Glutamatergic neuron (in vitro differentiated cells): ENCODE results near the gene LIPC. TPM values are rescaled to one million over a fixed set of nuclear protein-coding genes. Genes with fewer than 3 reads are reported as not detected.

Experiments
- DNase-seq: peaks from one replicate; pipeline ENCODE4 v3.0.0; 2022
- H3K27ac Mint-ChIP-seq: one replicate; pipeline ENCODE4 v1.8.0; 2020; ENCODE audit warnings: mild to moderate bottlenecking, mixed read lengths, inconsistent platforms; ENCODE audit not compliant: unreplicated experiment
- H3K27me3 Mint-ChIP-seq: one replicate; pipeline ENCODE4 v1.8.0; 2020; ENCODE audit warnings: mild to moderate bottlenecking, moderate library complexity, mixed read lengths, inconsistent platforms; ENCODE audit not compliant: unreplicated experiment
- H3K36me3 Mint-ChIP-seq: one replicate; pipeline ENCODE4 v1.8.0; 2020; ENCODE audit warnings: mild to moderate bottlenecking, mixed read lengths, inconsistent platforms; ENCODE audit not compliant: unreplicated experiment
- H3K4me1 Mint-ChIP-seq: one replicate; pipeline ENCODE4 v1.8.0; 2020; ENCODE audit warnings: mild to moderate bottlenecking, low read depth, mixed read lengths, inconsistent platforms; ENCODE audit not compliant: unreplicated experiment
- H3K4me3 Mint-ChIP-seq: one replicate; pipeline ENCODE4 v1.8.0; 2020; ENCODE audit warnings: mild to moderate bottlenecking, mixed read lengths, inconsistent platforms; ENCODE audit not compliant: unreplicated experiment
- H3K9me3 Mint-ChIP-seq: one replicate; pipeline ENCODE4 v1.8.0; 2020; ENCODE audit warnings: mild to moderate bottlenecking, moderate library complexity, mixed read lengths, inconsistent platforms; ENCODE audit not compliant: unreplicated experiment
- total RNA-seq: library from RNA; stranded (reverse); fragmentation: NEBNext Ultra II Directional; extraction: Animal tissue kit (Norgen Biotek cat#: 25700); gene quantifications from one replicate; pipeline ENCODE4 v1.2.1, GENCODE V29; 2021; ENCODE audit not compliant: unreplicated experiment
- TF ChIP-seq, protein P1 (sequence below): fragments of 200-600 bp; sonication (generic); IDR thresholded peaks from one replicate; pipeline ENCODE4 v1.5.0; 2021; ENCODE audit not compliant: partially characterized antibody, unreplicated experiment

LIPC gene
- total RNA-seq, 1 donor from 2014 or later = not detected

DNA sequence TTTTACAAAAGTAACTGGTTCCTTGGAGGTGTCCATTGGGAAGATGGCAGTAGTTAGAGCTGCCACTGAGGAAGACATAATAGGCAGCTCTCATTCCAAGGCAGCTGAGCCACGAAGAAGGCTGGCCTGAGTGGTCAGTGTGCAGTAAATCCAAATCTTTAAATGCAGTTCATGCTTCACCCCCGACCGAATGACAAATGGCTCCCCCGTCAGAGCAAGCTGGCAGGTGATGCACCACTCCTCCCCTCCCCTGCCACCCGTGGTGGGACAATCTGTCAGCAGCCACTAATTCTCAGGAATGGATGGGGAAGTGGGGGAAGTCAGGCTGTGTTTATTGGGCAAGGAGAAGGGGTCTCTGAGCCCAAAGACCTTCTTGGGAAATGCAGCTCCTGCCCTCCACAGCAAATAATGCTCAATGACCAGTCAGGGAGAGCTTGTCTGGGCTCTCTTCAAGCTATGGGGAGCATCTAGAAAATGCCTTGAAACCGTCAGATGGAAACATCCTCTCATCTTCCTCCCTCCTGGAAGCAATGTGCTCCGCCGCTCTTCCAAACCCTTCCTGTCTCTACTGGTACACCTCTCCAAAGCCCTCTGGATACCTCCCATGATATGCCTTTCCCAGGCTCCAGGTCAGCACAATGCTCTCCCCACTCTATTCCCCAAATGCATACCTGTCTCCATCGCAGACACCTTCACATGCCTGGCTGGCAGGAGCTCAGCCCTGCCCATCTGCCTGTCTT, 65.4 kb downstream of the LIPC start:
- no peaks in the 10 kb centered on the region for H3K36me3 Mint-ChIP-seq
- no peak for DNase-seq
- H3K27ac Mint-ChIP-seq = no peak overlapping the region
- TF ChIP-seq, protein P1, sequence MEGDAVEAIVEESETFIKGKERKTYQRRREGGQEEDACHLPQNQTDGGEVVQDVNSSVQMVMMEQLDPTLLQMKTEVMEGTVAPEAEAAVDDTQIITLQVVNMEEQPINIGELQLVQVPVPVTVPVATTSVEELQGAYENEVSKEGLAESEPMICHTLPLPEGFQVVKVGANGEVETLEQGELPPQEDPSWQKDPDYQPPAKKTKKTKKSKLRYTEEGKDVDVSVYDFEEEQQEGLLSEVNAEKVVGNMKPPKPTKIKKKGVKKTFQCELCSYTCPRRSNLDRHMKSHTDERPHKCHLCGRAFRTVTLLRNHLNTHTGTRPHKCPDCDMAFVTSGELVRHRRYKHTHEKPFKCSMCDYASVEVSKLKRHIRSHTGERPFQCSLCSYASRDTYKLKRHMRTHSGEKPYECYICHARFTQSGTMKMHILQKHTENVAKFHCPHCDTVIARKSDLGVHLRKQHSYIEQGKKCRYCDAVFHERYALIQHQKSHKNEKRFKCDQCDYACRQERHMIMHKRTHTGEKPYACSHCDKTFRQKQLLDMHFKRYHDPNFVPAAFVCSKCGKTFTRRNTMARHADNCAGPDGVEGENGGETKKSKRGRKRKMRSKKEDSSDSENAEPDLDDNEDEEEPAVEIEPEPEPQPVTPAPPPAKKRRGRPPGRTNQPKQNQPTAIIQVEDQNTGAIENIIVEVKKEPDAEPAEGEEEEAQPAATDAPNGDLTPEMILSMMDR = no peak
- peaks cover 2% of the 10 kb centered on the region for H3K9me3 Mint-ChIP-seq
- peaks cover 2% of the 10 kb centered on the region for H3K27me3 Mint-ChIP-seq
- peaks cover 5% of the 10 kb centered on the region for H3K4me1 Mint-ChIP-seq
- H3K4me3 Mint-ChIP-seq = no peak overlapping the region

DNA sequence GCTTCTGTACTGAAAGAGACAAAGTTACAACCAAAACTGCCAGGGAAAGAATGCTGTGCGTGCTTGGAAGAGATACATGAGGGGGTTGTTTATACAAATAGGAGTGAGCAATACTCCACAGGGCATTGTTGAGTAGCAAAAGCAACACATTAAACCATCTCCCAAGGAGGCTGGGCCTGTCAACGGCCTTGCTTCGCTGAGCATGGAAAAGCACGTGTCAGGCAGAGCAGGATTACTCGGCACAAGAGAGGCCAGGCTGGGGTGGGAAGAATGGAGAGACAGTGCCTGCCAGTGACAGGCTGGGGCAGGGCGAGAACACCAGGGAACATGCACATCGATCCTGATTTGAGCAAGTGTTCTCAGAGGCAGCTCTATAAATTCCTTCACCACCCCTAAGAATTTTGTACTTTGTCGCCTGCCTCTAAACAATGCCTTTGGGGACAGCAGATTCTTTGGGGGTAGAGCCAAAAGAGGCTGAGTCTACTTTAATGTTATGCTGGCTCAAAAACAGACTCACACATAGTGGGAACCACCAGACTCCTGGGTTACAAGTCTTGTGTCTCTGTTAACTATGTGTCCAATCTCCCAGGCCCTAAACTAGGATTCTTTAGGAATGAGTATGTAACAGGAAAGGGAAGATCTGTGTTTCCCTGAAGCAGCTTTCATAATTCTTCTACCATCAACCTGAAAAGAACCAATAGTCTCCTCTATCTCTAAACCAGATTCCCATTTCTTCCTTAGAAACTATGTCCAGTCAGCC, 67.2 kb downstream of the LIPC start:
- TF ChIP-seq, protein P1 = no peak
- no peaks in the 10 kb centered on the region for H3K36me3 Mint-ChIP-seq

DNA sequence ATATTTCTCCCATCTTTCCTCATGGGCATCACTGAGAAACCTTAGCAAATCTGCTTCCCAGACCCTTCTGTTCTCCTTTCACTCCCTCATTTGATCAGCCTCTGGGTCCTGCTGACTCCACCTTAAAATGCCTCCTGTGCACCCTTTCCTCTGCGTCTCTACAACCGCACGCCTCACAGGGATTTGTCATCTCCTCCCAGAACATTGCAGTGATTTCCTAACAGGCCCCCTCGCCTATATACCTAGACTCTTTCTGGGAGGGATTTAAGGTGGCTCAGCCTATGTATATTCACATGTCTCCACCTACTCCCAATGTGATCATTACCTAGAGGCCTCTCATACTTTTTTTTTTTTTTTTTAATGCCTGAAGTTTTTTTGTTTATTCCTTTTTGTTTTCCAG, 69.2 kb downstream of the LIPC start:
- H3K4me1 Mint-ChIP-seq = no peaks in the 10 kb centered on the region
- TF ChIP-seq, protein P1 = no peak
- DNase-seq = no peak
- no peak overlapping the region for H3K27ac Mint-ChIP-seq
- H3K27me3 Mint-ChIP-seq = peaks cover 4% of the 10 kb centered on the region
- no peak overlapping the region for H3K4me3 Mint-ChIP-seq
- H3K9me3 Mint-ChIP-seq = no peaks in the 10 kb centered on the region
- H3K36me3 Mint-ChIP-seq = peaks cover 3% of the 10 kb centered on the region

More for the DNA sequence above, 67.2 kb downstream of the LIPC start:
- Mint-ChIP-seq H3K4me3 (no peak overlapping the region), H3K4me1 (no peaks in the 10 kb centered on the region), H3K27ac (no peak overlapping the region), H3K9me3 (peaks cover 2% of the 10 kb centered on the region), H3K27me3 (peaks cover 4% of the 10 kb centered on the region)
- no peak for DNase-seq

DNA sequence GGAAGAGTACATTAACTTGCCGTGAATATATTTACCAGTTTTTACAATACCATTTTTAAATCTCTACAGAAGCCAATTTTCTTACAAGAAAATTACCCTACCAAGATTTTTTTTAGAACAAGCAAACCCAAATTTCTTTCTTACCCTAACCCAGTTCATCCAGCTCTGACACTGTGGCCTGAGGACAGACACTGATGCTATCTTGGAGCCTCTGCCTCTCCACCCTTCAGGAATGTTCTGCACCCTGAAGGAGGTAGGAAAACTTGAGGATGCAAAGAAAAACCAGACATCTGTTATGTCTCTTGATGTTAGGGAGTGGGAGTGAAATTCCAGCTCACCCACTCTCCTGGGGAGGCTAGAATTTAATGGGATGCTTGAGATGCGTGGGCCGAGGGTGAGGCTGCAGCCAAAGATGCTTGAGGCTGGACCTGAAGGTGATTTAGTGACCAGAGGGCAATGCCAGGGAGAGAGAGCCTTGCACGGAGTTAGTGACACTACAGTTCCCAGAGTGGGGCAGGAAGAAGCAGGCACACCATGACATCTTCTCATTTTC, 69.9 kb downstream of the LIPC start:
- Mint-ChIP-seq H3K9me3 (no peaks in the 10 kb centered on the region), H3K4me1 (no peaks in the 10 kb centered on the region), H3K27me3 (peaks cover 4% of the 10 kb centered on the region), H3K36me3 (peaks cover 3% of the 10 kb centered on the region), H3K4me3 (no peak overlapping the region), H3K27ac (no peak overlapping the region)
- TF ChIP-seq, protein P1 = no peak
- no peak for DNase-seq
